Central memory CD8-positive, alpha-beta T cell (primary cell): ENCODE data around the gene GNLY.
"Not testable (repeated sequence)": the region's sequence is repeated elsewhere in the genome, so short reads cannot be mapped to it uniquely, and the experiment has no call there.

Experiments
- ATAC-seq: fragments of 150-1000 bp; cut with Tn5 transposase; replicated peaks from 2 replicates; pipeline ENCODE4 v1.10.0; 2022; ENCODE audit warnings: mild to moderate bottlenecking, moderate FRiP score, moderate number of reproducible peaks; ENCODE audit not compliant: poor library complexity, severe bottlenecking; ENCODE audit errors: extremely low read depth
- DNase-seq, 2 donors: peaks; one replicate each; pipeline ENCODE4 v3.0.0; 2021; ENCODE audit warnings: low spot score in 2 of 2
- H3K27ac Mint-ChIP-seq: one replicate; pipeline ENCODE4 v1.8.0; 2022; ENCODE audit warnings: low read depth, mild to moderate bottlenecking, moderate library complexity, mixed read lengths
- H3K27me3 Mint-ChIP-seq: one replicate; pipeline ENCODE4 v1.8.0; 2022; ENCODE audit warnings: mixed read lengths
- H3K36me3 Mint-ChIP-seq: one replicate; pipeline ENCODE4 v1.8.0; 2022; ENCODE audit warnings: mild to moderate bottlenecking, moderate library complexity, mixed read lengths; ENCODE audit not compliant: insufficient read depth
- H3K4me1 Mint-ChIP-seq: one replicate; pipeline ENCODE4 v1.8.0; 2022; ENCODE audit warnings: mixed read lengths
- H3K4me3 Mint-ChIP-seq: one replicate; pipeline ENCODE4 v1.8.0; 2022; ENCODE audit warnings: mild to moderate bottlenecking, moderate library complexity, mixed read lengths
- H3K9me3 Mint-ChIP-seq: one replicate; pipeline ENCODE4 v1.8.0; 2022; ENCODE audit warnings: mixed read lengths

GNLY gene

GRCh38 chr2:85710687-85711577 lies 16.8 kb downstream of the GNLY start:
- H3K4me1 Mint-ChIP-seq, result peaks cover 12% of the 10 kb centered on the region

DNA sequence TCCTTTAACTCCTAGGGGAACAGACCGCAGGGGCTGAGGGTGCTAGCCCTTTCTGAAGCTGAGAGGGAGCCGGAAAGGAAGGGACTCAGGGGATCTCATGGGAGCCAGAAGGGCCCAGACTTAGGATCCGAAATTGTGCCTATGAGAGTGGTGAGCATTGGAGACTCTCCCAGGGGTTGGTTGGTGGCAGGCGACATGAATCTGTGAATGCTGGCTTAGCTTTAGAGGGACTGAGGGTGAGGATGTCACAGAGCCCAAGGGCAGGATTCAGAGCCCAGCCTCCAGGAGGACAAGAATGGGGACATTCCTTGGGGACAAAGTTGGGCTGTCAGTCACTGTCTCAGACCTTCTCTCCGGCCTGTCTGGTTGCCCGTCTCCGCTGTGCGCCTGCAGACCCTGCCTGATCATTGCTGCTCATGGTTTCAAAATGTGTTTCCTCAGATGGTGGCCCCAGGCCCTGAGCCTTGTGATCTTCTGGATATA lies 17.5 kb downstream of the GNLY start:
- H3K4me1 Mint-ChIP-seq, result peaks cover 12% of the 10 kb centered on the region
- ATAC-seq, result no peak

More at GRCh38 chr2:85710687-85711577, 16.8 kb downstream of the GNLY start:
- no peaks in the 10 kb centered on the region for H3K9me3 Mint-ChIP-seq
- H3K27me3 Mint-ChIP-seq, result peaks cover 7% of the 10 kb centered on the region
- no peak overlapping the region for H3K4me3 Mint-ChIP-seq
- no peak overlapping the region for H3K27ac Mint-ChIP-seq
- ATAC-seq (no peak), DNase-seq (no peak)
- no peaks in the 10 kb centered on the region for H3K36me3 Mint-ChIP-seq

DNA sequence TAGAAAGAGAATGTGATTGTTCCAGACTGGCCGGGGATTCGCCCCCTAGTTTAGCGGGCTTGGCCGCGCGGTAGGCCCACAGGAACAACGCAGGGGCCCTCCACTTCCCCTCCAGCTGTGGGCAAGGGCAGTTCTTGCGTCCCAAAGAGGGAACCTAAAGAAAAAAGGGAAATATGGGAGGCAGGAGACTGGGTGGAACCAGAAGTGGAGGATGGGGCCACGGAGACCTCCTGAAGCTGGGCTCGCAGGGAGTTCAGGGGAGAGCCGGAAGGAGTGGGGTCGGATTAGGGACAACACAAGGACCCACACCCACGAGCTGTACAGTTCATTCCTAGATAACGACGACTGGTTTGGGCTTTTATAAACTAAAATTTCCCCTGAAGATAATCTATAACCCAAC lies 18.2 kb downstream of the GNLY start:
- no peak for DNase-seq
- H3K36me3 Mint-ChIP-seq, result peaks cover 3% of the 10 kb centered on the region
- ATAC-seq, result no peak
- H3K27ac Mint-ChIP-seq, result peak overlapping the region; percentile 29
- H3K27me3 Mint-ChIP-seq, result peaks cover 7% of the 10 kb centered on the region
- no peaks in the 10 kb centered on the region for H3K9me3 Mint-ChIP-seq
- no peak overlapping the region for H3K4me3 Mint-ChIP-seq
- H3K4me1 Mint-ChIP-seq, result peaks cover 5% of the 10 kb centered on the region

More for the DNA sequence above, 17.5 kb downstream of the GNLY start:
- Mint-ChIP-seq H3K36me3 (peaks cover 3% of the 10 kb centered on the region), H3K4me3 (no peak overlapping the region), H3K27ac (no peak overlapping the region), H3K9me3 (no peaks in the 10 kb centered on the region), H3K27me3 (peaks cover 7% of the 10 kb centered on the region)
- DNase-seq, result no peak

DNA sequence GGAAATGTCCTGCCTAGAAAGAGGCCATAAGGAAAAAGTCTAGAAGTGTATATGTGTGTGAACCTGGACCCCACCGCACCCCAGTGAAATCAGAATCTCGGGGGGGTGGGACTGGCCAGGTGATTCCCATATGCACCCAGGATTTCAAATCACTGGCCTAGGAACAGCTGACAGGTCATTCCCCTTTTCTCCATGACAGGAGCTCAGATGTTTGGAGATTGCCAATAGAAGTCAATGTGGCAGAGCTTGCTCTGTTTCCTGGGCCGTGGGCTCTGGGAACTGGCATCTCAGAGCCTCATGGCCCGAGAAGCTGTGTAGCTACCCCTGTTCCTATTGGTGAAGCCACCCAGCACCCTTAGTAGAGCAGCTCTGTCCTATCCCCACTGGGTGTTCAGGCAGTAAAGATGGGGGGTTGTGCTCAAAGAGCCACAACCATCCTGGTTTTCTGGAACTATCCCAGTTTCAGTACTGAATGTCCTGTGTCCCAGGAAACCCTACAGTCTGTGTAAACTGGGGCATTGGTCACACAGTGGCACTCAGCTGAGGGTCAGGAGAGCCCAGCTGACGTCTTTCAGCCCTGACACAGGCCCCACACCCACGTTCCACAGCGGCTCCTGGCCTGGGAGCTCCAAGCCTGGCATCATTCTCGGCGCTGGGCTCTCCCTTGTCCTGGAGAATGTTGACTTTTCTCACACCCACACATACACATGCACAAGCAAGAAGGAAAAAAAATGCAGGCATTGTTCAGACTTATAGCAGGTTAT lies 18.9 kb downstream of the GNLY start:
- Mint-ChIP-seq H3K27ac (peak overlapping the region; percentile 29), H3K27me3 (peaks cover 7% of the 10 kb centered on the region), H3K4me1 (peaks cover 4% of the 10 kb centered on the region), H3K9me3 (no peaks in the 10 kb centered on the region), H3K36me3 (peaks cover 3% of the 10 kb centered on the region), H3K4me3 (no peak overlapping the region)
- DNase-seq, result no peak
- no peak for ATAC-seq

DNA sequence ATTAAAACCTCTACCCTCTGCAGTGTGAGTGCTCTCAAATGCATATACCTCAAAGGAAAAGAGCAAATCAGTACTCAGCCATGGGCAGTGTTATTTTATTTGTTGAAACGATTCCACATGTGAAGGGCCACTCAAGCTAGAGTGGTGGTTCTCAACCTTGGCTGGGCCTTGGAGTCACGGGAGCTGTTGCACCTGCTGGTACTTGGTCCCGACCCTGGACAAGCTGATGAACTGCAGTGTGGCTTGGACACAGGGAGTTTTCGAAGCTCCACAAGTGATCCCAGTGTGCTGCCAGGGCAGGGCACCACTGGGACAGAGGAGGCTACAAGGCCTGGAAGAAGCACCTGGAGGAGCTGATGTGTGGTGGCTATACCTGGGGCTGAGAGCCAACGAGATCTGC lies 19.7 kb downstream of the GNLY start:
- Mint-ChIP-seq H3K4me1 (peaks cover 4% of the 10 kb centered on the region), H3K27me3 (peaks cover 12% of the 10 kb centered on the region), H3K9me3 (no peaks in the 10 kb centered on the region), H3K27ac (no peak overlapping the region), H3K4me3 (no peak overlapping the region), H3K36me3 (peaks cover 3% of the 10 kb centered on the region)
- ATAC-seq (no peak), DNase-seq (no peak)

GRCh38 chr2:85714421-85714820 lies 20.3 kb downstream of the GNLY start:
- not testable (repeated sequence) for ATAC-seq, DNase-seq, H3K36me3 Mint-ChIP-seq, H3K4me1 Mint-ChIP-seq, H3K27ac Mint-ChIP-seq, H3K4me3 Mint-ChIP-seq, H3K9me3 Mint-ChIP-seq
- peaks cover 16% of the 10 kb centered on the region for H3K27me3 Mint-ChIP-seq

DNA sequence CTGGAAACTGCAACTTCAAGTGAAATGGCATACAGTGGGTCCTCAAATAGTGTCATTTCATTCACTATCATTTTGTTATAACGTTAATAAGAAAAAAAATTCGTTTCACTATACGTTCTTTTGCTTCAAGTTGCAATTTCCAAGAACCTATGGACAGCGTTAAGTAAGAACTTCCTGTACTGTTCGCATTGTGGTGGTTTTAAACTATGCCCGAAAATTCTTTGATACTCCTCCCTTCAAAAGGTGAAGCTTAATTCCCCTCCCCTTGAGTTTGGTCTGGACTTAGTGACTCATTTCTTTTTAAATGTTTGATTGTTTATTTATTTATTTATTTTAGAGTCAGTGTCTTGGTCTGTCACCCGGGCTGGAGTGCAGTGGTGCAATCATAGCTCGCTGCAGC lies 20.7 kb downstream of the GNLY start:
- H3K4me3 Mint-ChIP-seq, result no peak overlapping the region

DNA sequence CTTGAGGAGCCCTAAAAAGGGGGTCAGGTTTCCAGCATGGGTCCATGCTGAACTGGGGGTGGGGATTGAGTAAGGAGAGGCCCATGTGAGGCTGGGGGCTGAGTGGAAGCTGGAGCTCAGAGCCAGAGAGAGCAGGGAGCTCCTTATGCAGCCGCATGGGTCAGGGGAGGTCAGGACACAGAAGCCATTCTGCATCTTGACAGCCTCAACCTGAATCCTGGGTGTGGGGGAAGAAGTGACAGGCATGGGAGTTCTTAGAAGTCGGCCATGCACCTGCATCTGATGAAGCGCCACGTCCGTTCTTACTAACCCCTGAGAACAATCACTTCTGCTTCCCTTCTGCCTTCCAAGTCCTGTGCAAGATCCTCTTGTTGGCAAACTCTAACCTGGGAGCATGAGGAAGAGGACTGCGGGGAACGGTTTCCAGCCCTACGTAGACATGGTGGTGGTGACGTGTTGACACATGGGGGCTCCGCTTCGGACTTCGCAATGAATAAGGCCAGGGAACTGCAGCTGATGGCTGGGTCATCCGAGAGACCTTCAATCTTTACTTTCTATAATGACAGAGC lies 22.3 kb downstream of the GNLY start:
- H3K27me3 Mint-ChIP-seq, result peaks cover 16% of the 10 kb centered on the region
- DNase-seq, result no peak
- peaks cover 3% of the 10 kb centered on the region for H3K36me3 Mint-ChIP-seq
- H3K4me1 Mint-ChIP-seq, result peaks cover 4% of the 10 kb centered on the region
- no peak overlapping the region for H3K4me3 Mint-ChIP-seq
- no peaks in the 10 kb centered on the region for H3K9me3 Mint-ChIP-seq
- no peak for ATAC-seq
- no peak overlapping the region for H3K27ac Mint-ChIP-seq

More for the DNA sequence above, 20.7 kb downstream of the GNLY start:
- H3K36me3 Mint-ChIP-seq, result peaks cover 3% of the 10 kb centered on the region
- ATAC-seq, result no peak
- H3K27ac Mint-ChIP-seq, result no peak overlapping the region
- no peak for DNase-seq
- H3K4me1 Mint-ChIP-seq, result peaks cover 4% of the 10 kb centered on the region
- no peaks in the 10 kb centered on the region for H3K9me3 Mint-ChIP-seq
- peaks cover 16% of the 10 kb centered on the region for H3K27me3 Mint-ChIP-seq

DNA sequence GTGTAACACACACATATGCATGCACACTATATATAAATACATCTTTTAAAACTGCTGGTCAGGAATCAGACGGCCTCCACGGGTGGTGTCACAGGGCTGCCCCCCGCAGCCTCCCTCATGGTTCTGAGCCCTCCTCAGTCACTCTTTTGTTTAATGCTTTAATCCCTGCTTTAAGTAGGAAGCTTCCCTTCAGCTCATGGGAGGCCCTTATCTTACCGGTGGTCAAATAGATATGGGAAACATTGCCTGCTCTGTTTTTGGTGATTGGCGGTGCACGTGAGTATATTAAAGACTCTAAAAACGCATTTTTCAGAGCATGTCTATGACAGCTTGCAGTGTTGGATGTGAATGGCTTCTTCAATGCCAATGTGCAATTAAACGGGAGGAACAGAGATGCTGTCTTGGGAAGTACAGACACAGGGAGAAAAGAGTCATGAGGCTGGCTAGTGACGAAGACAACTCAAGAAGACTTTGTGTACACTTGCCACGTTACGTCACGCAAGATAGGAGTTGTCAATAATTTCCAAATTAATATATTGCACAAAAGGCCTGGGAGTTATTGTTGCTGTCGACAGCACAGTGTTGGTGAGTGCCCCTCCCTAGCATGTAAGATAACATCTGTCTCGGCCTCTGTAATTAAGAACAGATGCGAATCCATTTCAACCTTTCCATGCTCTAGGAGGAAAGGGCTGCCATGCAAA lies 23.3 kb downstream of the GNLY start:
- ATAC-seq (no peak), DNase-seq (no peak)
- Mint-ChIP-seq H3K27me3 (peaks cover 16% of the 10 kb centered on the region), H3K4me3 (no peak overlapping the region), H3K36me3 (peaks cover 3% of the 10 kb centered on the region), H3K9me3 (no peaks in the 10 kb centered on the region), H3K27ac (no peak overlapping the region), H3K4me1 (peaks cover 4% of the 10 kb centered on the region)

DNA sequence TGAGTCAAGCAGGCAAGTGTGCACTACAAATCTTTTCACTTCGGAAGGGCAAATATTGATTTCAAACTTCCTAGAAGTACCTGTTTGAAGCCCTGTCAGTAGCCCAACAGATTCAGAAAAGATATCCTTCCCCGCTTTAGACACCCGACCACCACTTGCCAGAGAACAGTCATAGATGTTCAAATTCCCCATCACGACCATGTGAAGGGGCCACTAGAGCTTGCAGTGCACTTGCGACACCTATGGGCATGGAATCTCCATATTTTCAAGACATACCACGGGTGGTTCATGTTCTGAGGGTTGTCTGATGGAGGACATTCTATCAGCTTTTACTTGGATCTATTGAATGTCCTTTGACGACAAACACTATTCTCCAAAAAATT lies 23.8 kb downstream of the GNLY start:
- DNase-seq (no peak), ATAC-seq (no peak)
- Mint-ChIP-seq H3K4me1 (peaks cover 4% of the 10 kb centered on the region), H3K9me3 (no peaks in the 10 kb centered on the region), H3K4me3 (no peak overlapping the region), H3K27ac (no peak overlapping the region), H3K36me3 (peaks cover 3% of the 10 kb centered on the region), H3K27me3 (peaks cover 16% of the 10 kb centered on the region)

GRCh38 chr2:85718885-85719492 lies 24.8 kb downstream of the GNLY start:
- Mint-ChIP-seq H3K9me3 (no peaks in the 10 kb centered on the region), H3K27me3 (peaks cover 16% of the 10 kb centered on the region), H3K36me3 (peaks cover 3% of the 10 kb centered on the region), H3K4me3 (no peak overlapping the region), H3K27ac (no peak overlapping the region), H3K4me1 (peaks cover 2% of the 10 kb centered on the region)
- ATAC-seq (no peak), DNase-seq (no peak)
